VCaP (cell line): Measurements from ENCODE around the gene KLRF1.

Experiments used
- H3K27ac ChIP-seq: fragments of 450-650 bp; 2 replicates; pipeline ENCODE4 v1.5.1; 2017
- CTCF ChIP-seq: fragments of 450-650 bp; conservative IDR thresholded peaks from 2 replicates; pipeline ENCODE4 v1.5.1; 2017; ENCODE audit warnings: mild to moderate bottlenecking, moderate library complexity

Gene KLRF1, protein sequence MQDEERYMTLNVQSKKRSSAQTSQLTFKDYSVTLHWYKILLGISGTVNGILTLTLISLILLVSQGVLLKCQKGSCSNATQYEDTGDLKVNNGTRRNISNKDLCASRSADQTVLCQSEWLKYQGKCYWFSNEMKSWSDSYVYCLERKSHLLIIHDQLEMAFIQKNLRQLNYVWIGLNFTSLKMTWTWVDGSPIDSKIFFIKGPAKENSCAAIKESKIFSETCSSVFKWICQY

GRCh38 chr12:9827209-9827888 lies at the start of gene KLRF1:
KLRF1 (plus strand) TSS chr12:9827481; CDS start chr12:9827545, 64 bp downstream.
- no peak within 1 kb of the TSS for H3K27ac ChIP-seq
- TF ChIP-seq CTCF: no peak

DNA sequence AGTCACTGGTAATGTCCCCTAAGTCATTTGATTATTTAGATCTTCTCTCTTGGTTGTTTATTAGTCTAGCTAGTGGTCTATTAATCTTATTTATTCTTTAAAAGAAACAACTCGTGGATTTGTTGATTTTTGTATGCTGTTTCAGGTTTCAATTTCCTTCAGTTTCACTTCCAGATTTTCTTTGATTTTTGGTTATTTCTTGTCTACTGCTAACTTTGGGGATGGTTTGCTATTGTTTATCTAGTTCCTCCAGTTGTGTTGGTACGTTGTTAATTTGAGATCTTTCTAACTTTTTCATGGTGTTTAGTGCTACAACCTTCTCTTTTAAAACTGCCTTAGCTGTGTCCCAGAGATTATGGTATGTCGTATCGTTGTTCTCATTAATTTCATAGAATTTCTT lies 48.1 kb upstream of the KLRF1 start:
- no peak overlapping the region for H3K27ac ChIP-seq
- TF ChIP-seq CTCF: no peak

DNA sequence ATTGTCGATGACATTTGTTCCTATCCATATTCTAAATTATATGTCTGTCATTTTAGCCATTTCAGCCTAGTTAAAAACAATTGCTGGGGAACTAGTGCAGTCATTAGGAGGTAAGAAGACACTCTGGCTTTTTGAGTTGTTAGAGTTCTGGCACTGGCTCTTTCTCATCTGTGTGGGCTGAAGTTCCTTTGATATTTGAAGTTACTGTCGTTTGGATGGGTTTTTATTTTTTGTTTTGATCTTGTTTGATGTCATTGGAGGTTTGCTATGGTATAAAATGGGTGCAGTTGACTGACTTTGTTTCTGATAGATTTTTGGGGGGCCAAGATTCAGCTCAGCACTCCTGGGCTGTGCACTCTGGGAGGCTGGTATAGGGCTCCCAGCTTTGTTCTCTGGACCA lies 45.9 kb upstream of the KLRF1 start:
- no peak for TF ChIP-seq CTCF
- no peak overlapping the region for H3K27ac ChIP-seq

DNA sequence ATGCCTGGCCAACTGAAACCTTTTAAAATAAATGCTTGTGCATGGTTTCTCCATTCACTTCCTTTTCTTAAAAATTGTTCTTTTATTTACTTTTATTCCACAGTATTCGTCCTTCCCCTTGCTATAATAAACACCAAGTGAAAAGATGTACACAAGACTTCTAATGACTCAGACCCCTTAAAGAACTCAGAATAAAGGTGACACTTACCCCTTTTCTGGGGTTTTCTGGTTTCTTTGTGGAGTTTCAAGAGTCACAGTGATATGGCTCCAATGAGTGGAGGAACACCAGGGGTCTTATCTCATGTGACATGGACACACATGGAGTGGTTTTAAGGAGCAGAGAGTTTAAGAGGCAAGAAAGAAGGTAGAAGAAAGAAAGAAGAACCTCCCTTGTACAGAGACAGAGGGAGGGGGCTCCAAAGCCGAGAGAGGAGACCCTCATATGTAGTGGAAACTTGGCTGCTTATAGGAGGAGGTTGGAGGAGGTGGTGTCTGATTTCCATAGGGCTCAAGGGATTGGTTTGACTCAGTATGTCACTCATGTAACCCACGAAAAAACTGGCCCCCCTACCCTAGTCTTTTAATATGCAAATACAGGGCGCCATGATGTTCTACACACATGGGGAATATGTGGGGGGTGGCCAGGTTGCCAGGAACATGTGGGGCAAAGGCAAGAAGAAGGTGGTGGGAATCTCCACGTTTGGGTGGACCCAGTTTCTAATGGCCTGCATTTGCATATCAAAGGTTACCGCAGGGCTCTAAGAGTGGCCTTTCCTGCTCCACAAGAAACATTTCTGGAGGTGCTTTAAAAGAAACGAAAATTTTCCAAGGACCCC lies 44.5 kb upstream of the KLRF1 start:
- no peak overlapping the region for H3K27ac ChIP-seq
- no peak for TF ChIP-seq CTCF

- no peak overlapping the region for H3K27ac ChIP-seq
- TF ChIP-seq CTCF: no peak
These were observed 43.0 kb upstream of the KLRF1 start for GRCh38 chr12:9784326-9784725.

DNA sequence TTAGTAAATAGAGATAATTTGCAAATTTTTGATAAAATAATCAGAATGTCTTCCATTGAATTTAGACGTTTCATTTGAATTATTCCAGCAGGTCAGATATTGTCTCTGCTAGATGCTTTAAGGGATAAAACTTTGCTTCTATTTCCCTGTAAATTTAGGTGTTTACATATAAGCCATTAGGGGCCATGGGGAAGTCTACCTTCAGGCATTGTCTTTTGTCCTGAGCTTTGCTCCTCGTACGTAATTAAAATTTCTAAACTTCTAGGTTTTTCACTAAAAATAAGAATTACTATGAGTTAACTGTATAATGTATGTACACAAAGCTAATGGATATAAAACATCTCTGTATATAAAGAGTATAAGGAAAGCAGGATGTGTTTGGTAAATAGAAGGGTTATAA lies 42.5 kb upstream of the KLRF1 start:
- no peak for TF ChIP-seq CTCF
- no peak overlapping the region for H3K27ac ChIP-seq
